PFSK-1 (cell line): ENCODE data around the gene GABRB1.

ENCODE experiments used
- FOXP2 ChIP-seq: optimal IDR thresholded peaks from 2 replicates; pipeline ENCODE3; 2011; ENCODE audit warnings: borderline replicate concordance, control low read depth, inconsistent platforms; ENCODE audit not compliant: insufficient read depth; ENCODE audit errors: extremely low read length, extremely low read depth
- POLR2AphosphoS5 ChIP-seq: IDR thresholded peaks from 2 replicates; pipeline ENCODE4 v1.6.1; 2012; ENCODE audit warnings: low read depth, mild to moderate bottlenecking, control low read depth, low read length, moderate library complexity
- REST ChIP-seq, 2 experiments: IDR thresholded peaks; 2 replicates each; pipeline versions ENCODE4 v1.6.1 to v1.8.0; 2011 to 2012; ENCODE audit warnings: low read depth in 2 of 2, low read length in 2 of 2, control low read depth in 1 of 2, inconsistent platforms in 1 of 2, mild to moderate bottlenecking in 1 of 2, moderate library complexity in 1 of 2; ENCODE audit not compliant: insufficient read depth in 1 of 2
- SIN3A ChIP-seq: IDR thresholded peaks from 2 replicates; pipeline ENCODE4 v1.6.1; 2012; ENCODE audit warnings: mild to moderate bottlenecking, low read length, moderate library complexity, borderline replicate concordance; ENCODE audit not compliant: insufficient read depth
- TAF1 ChIP-seq: IDR thresholded peaks from 2 replicates; pipeline ENCODE4 v1.6.1; 2012; ENCODE audit warnings: low read length, control low read depth, borderline replicate concordance; ENCODE audit not compliant: insufficient read depth

Gene GABRB1

GRCh38 chr4:47045261-47045660 is 13.9 kb downstream of the GABRB1 start:
- TF ChIP-seq SIN3A (no peak), FOXP2 (no peak), TAF1 (no peak)

GRCh38 chr4:47049347-47049746 is 18.0 kb downstream of the GABRB1 start:
- TF ChIP-seq SIN3A, result no peak
- TF ChIP-seq TAF1, result no peak
- TF ChIP-seq FOXP2, result no peak
- no peak for TF ChIP-seq REST (IDR thresholded peaks at IDR 0.05; ENCODE audit: insufficient read depth in 1 of 2, low read depth in 2 of 2, low read length in 2 of 2)
- no peak for TF ChIP-seq POLR2AphosphoS5

- TF ChIP-seq FOXP2 (no peak), REST (IDR thresholded peaks at IDR 0.05; ENCODE audit: insufficient read depth in 1 of 2, low read depth in 2 of 2, low read length in 2 of 2) (no peak), TAF1 (no peak), SIN3A (no peak), POLR2AphosphoS5 (no peak)
These were observed 19.7 kb downstream of the GABRB1 start for GRCh38 chr4:47050761-47051725.

- TF ChIP-seq TAF1 (no peak), POLR2AphosphoS5 (no peak), REST (IDR thresholded peaks at IDR 0.05; ENCODE audit: insufficient read depth in 1 of 2, low read depth in 2 of 2, low read length in 2 of 2) (no peak), FOXP2 (no peak), SIN3A (no peak)
These were observed 22.1 kb downstream of the GABRB1 start for GRCh38 chr4:47053485-47053884.

GRCh38 chr4:47054130-47054529 is 22.8 kb downstream of the GABRB1 start:
- TF ChIP-seq TAF1, result no peak
- TF ChIP-seq REST (IDR thresholded peaks at IDR 0.05; ENCODE audit: insufficient read depth in 1 of 2, low read depth in 2 of 2, low read length in 2 of 2), result no peak
- no peak for TF ChIP-seq FOXP2
- no peak for TF ChIP-seq SIN3A
- no peak for TF ChIP-seq POLR2AphosphoS5
